OCI-LY7 (cell line): ENCODE results near the gene AP1M2.

ENCODE experiments used
- EZH2phosphoT487 ChIP-seq: fragments of 200-600 bp; sonication (generic); IDR thresholded peaks from 2 replicates; pipeline ENCODE4 v1.6.1; 2018; ENCODE audit warnings: low read depth, borderline replicate concordance, mild to moderate bottlenecking, mixed run types, antibody characterized with exemption, low read length, moderate library complexity, mixed read lengths
- TF ChIP-seq, protein P1 (sequence below): fragments of 200-600 bp; sonication (generic); conservative IDR thresholded peaks from 2 replicates; pipeline ENCODE4 v1.5.1; 2014; ENCODE audit warnings: mild to moderate bottlenecking, antibody characterized with exemption, low read length, moderate library complexity, mixed read lengths

DNA sequence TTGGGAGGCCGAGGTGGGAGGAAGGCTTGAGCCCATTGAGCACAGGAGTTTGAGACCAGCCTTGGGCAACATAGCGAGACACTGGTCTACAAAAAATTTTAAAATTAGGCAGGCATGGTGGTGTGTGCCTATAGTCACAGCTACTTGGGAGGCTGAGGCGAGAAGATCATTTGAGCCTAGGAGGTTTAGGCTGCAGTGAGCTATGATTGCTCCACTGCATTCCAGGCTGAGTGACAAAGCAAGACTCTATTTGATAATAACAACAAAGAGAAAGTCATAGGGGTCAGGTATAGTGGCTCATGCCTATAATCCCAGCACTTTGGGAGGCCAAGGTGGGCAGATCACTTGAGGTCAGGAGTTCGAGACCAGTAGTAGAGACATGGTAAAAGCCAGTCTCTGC is 33.7 kb upstream of the AP1M2 start:
- TF ChIP-seq, protein P1, sequence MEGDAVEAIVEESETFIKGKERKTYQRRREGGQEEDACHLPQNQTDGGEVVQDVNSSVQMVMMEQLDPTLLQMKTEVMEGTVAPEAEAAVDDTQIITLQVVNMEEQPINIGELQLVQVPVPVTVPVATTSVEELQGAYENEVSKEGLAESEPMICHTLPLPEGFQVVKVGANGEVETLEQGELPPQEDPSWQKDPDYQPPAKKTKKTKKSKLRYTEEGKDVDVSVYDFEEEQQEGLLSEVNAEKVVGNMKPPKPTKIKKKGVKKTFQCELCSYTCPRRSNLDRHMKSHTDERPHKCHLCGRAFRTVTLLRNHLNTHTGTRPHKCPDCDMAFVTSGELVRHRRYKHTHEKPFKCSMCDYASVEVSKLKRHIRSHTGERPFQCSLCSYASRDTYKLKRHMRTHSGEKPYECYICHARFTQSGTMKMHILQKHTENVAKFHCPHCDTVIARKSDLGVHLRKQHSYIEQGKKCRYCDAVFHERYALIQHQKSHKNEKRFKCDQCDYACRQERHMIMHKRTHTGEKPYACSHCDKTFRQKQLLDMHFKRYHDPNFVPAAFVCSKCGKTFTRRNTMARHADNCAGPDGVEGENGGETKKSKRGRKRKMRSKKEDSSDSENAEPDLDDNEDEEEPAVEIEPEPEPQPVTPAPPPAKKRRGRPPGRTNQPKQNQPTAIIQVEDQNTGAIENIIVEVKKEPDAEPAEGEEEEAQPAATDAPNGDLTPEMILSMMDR = no peak
- no peak for TF ChIP-seq EZH2phosphoT487
